Karpas-422 (cell line): Measurements from ENCODE around the gene BMP4. TPM values are rescaled to one million over a fixed set of nuclear protein-coding genes. Genes with fewer than 3 reads are reported as not detected.

Experiments used
- DNase-seq: peaks from one replicate; pipeline ENCODE4 v3.0.0-alpha.2; 2015
- H2AFZ ChIP-seq: fragments of 200-600 bp; sonication (generic); 2 replicates; pipeline ENCODE4 v1.6.1; 2014; ENCODE audit warnings: antibody characterized with exemption, low read length, mixed read lengths
- H3K27ac ChIP-seq: fragments of 200-600 bp; sonication (generic); 2 replicates; pipeline ENCODE4 v1.5.1; 2014; ENCODE audit warnings: mild to moderate bottlenecking, low read length, moderate library complexity
- H3K27me3 ChIP-seq: fragments of 200-600 bp; sonication (generic); 2 replicates; pipeline ENCODE4 v1.6.1; 2014; ENCODE audit warnings: low read length, mixed read lengths
- H3K36me3 ChIP-seq: fragments of 200-600 bp; sonication (generic); 2 replicates; pipeline ENCODE4 v1.6.1; 2014; ENCODE audit warnings: low read length, mixed read lengths; ENCODE audit not compliant: insufficient read depth
- H3K4me1 ChIP-seq: fragments of 200-600 bp; sonication (generic); 2 replicates; pipeline ENCODE4 v1.6.1; 2014; ENCODE audit warnings: mild to moderate bottlenecking, low read length, mixed read lengths
- H3K4me2 ChIP-seq: fragments of 200-600 bp; sonication (generic); 2 replicates; pipeline ENCODE4 v1.6.1; 2014; ENCODE audit warnings: low read length, low read depth, mild to moderate bottlenecking; ENCODE audit not compliant: poor library complexity, severe bottlenecking
- H3K4me3 ChIP-seq: fragments of 200-600 bp; sonication (generic); 2 replicates; pipeline ENCODE4 v1.5.1; 2014; ENCODE audit warnings: mild to moderate bottlenecking, antibody characterized with exemption, low read length, mixed read lengths
- H3K79me2 ChIP-seq: fragments of 200-600 bp; sonication (generic); 2 replicates; pipeline ENCODE4 v1.6.1; 2014; ENCODE audit warnings: mild to moderate bottlenecking, low read length, mixed read lengths
- H3K9ac ChIP-seq: fragments of 200-600 bp; sonication (generic); 2 replicates; pipeline ENCODE4 v1.6.0; 2014; ENCODE audit warnings: low read length
- H3K9me2 ChIP-seq: fragments of 200-600 bp; sonication (generic), shearing (Covaris generic); replicated peaks from 2 replicates; pipeline ENCODE4 v1.6.0; 2014; ENCODE audit warnings: mild to moderate bottlenecking, low read length, moderate library complexity; ENCODE audit not compliant: insufficient read depth
- H3K9me3 ChIP-seq: fragments of 300-700, 200-600 bp; sonication (generic); 2 replicates; pipeline ENCODE4 v1.6.1; 2014; ENCODE audit warnings: low read length, mixed read lengths
- H4K20me1 ChIP-seq: fragments of 200-600 bp; sonication (generic); 2 replicates; pipeline ENCODE4 v1.6.1; 2014; ENCODE audit warnings: mild to moderate bottlenecking, antibody characterized with exemption, low read length, low read depth; ENCODE audit not compliant: insufficient read depth
- total RNA-seq: library from RNA; depleted of rRNA; stranded (reverse); fragments of >200 nt; shearing (Covaris generic); gene quantifications from 2 replicates; pipeline ENCODE4 v1.2.3, GENCODE V29; 2014; ENCODE audit warnings: low replicate concordance

BMP4 gene
- total RNA-seq, 1 experiment from 2014 or later, result not detected

- no peaks in the 10 kb centered on the region for H3K9me3 ChIP-seq
- no peak overlapping the region for H2AFZ ChIP-seq
- no peaks in the 10 kb centered on the region for H3K27me3 ChIP-seq
- no peaks in the 10 kb centered on the region for H3K36me3 ChIP-seq
- no peaks in the 10 kb centered on the region for H3K79me2 ChIP-seq
- H3K27ac ChIP-seq, result no peak overlapping the region
- DNase-seq, result no peak
- H3K4me3 ChIP-seq, result no peak overlapping the region
- no peaks in the 10 kb centered on the region for H4K20me1 ChIP-seq
- H3K4me1 ChIP-seq, result no peaks in the 10 kb centered on the region
- no peak overlapping the region for H3K9ac ChIP-seq
- no peak overlapping the region for H3K4me2 ChIP-seq
- H3K9me2 ChIP-seq, result no peaks in the 10 kb centered on the region
Observed at GRCh38 chr14:53975444-53975843, 18.8 kb upstream of the BMP4 start.

- no peaks in the 10 kb centered on the region for H3K79me2 ChIP-seq
- H3K4me2 ChIP-seq, result no peak overlapping the region
- no peak overlapping the region for H3K9ac ChIP-seq
- no peaks in the 10 kb centered on the region for H3K4me1 ChIP-seq
- no peak for DNase-seq
- H3K36me3 ChIP-seq, result no peaks in the 10 kb centered on the region
- H2AFZ ChIP-seq, result no peak overlapping the region
- no peaks in the 10 kb centered on the region for H3K9me2 ChIP-seq
- no peaks in the 10 kb centered on the region for H3K9me3 ChIP-seq
- H3K27ac ChIP-seq, result no peak overlapping the region
- H3K4me3 ChIP-seq, result no peak overlapping the region
- no peaks in the 10 kb centered on the region for H4K20me1 ChIP-seq
- no peaks in the 10 kb centered on the region for H3K27me3 ChIP-seq
Observed at GRCh38 chr14:53971521-53971920, 14.9 kb upstream of the BMP4 start.

GRCh38 chr14:53969326-53969725 lies 12.7 kb upstream of the BMP4 start:
- Histone ChIP-seq H4K20me1 (no peaks in the 10 kb centered on the region), H3K4me2 (no peak overlapping the region), H3K36me3 (no peaks in the 10 kb centered on the region), H3K79me2 (no peaks in the 10 kb centered on the region), H2AFZ (no peak overlapping the region), H3K27ac (no peak overlapping the region), H3K4me3 (no peak overlapping the region), H3K9me2 (no peaks in the 10 kb centered on the region), H3K27me3 (no peaks in the 10 kb centered on the region), H3K9ac (no peak overlapping the region), H3K4me1 (no peaks in the 10 kb centered on the region), H3K9me3 (no peaks in the 10 kb centered on the region)
- no peak for DNase-seq

- Histone ChIP-seq H3K4me1 (no peaks in the 10 kb centered on the region), H3K36me3 (no peaks in the 10 kb centered on the region), H3K27ac (no peak overlapping the region), H3K4me3 (no peak overlapping the region), H2AFZ (no peak overlapping the region), H3K4me2 (no peak overlapping the region), H3K79me2 (no peaks in the 10 kb centered on the region), H3K9me2 (no peaks in the 10 kb centered on the region), H3K27me3 (no peaks in the 10 kb centered on the region), H3K9me3 (no peaks in the 10 kb centered on the region), H3K9ac (no peak overlapping the region), H4K20me1 (no peaks in the 10 kb centered on the region)
- DNase-seq, result no peak
Observed at GRCh38 chr14:53968726-53969125, 12.1 kb upstream of the BMP4 start.

GRCh38 chr14:53967606-53968005 lies 11.0 kb upstream of the BMP4 start:
- Histone ChIP-seq H4K20me1 (no peaks in the 10 kb centered on the region), H3K4me2 (no peak overlapping the region), H3K4me3 (no peak overlapping the region), H3K9me2 (no peaks in the 10 kb centered on the region), H3K36me3 (no peaks in the 10 kb centered on the region), H3K9ac (no peak overlapping the region), H3K27ac (no peak overlapping the region), H3K79me2 (no peaks in the 10 kb centered on the region), H2AFZ (no peak overlapping the region), H3K9me3 (no peaks in the 10 kb centered on the region), H3K4me1 (no peaks in the 10 kb centered on the region), H3K27me3 (no peaks in the 10 kb centered on the region)
- no peak for DNase-seq

GRCh38 chr14:53964249-53964648 lies 7.6 kb upstream of the BMP4 start:
- no peak overlapping the region for H3K27ac ChIP-seq
- H3K9me3 ChIP-seq, result no peaks in the 10 kb centered on the region
- no peak overlapping the region for H3K9ac ChIP-seq
- no peak for DNase-seq
- H3K9me2 ChIP-seq, result no peaks in the 10 kb centered on the region
- H3K27me3 ChIP-seq, result no peaks in the 10 kb centered on the region; the same call in 1 of the 2 replicates
- H3K4me2 ChIP-seq, result no peak overlapping the region
- H4K20me1 ChIP-seq, result no peaks in the 10 kb centered on the region
- no peaks in the 10 kb centered on the region for H3K36me3 ChIP-seq
- no peak overlapping the region for H2AFZ ChIP-seq
- H3K4me1 ChIP-seq, result no peaks in the 10 kb centered on the region
- H3K79me2 ChIP-seq, result no peaks in the 10 kb centered on the region
- H3K4me3 ChIP-seq, result no peak overlapping the region

GRCh38 chr14:53963320-53964227 lies 6.9 kb upstream of the BMP4 start:
- Histone ChIP-seq H3K9me3 (no peaks in the 10 kb centered on the region), H3K4me3 (no peak overlapping the region), H3K27me3 (no peaks in the 10 kb centered on the region; the same call in 1 of the 2 replicates), H3K9me2 (no peaks in the 10 kb centered on the region), H3K4me2 (no peak overlapping the region), H3K36me3 (no peaks in the 10 kb centered on the region), H4K20me1 (no peaks in the 10 kb centered on the region), H3K4me1 (no peaks in the 10 kb centered on the region), H3K9ac (no peak overlapping the region), H2AFZ (no peak overlapping the region), H3K79me2 (no peaks in the 10 kb centered on the region), H3K27ac (no peak overlapping the region)
- no peak for DNase-seq

- H3K4me3 ChIP-seq, result no peak overlapping the region
- no peak overlapping the region for H2AFZ ChIP-seq
- no peak for DNase-seq
- no peaks in the 10 kb centered on the region for H4K20me1 ChIP-seq
- no peaks in the 10 kb centered on the region for H3K9me2 ChIP-seq
- H3K27ac ChIP-seq, result no peak overlapping the region
- H3K9ac ChIP-seq, result no peak overlapping the region
- H3K36me3 ChIP-seq, result no peaks in the 10 kb centered on the region
- no peaks in the 10 kb centered on the region for H3K9me3 ChIP-seq
- no peak overlapping the region for H3K4me2 ChIP-seq
- no peaks in the 10 kb centered on the region; the same call in 1 of the 2 replicates for H3K27me3 ChIP-seq
- no peaks in the 10 kb centered on the region for H3K4me1 ChIP-seq
- no peaks in the 10 kb centered on the region for H3K79me2 ChIP-seq
Observed at GRCh38 chr14:53962953-53963319, 6.3 kb upstream of the BMP4 start.
